OCI-LY7 (cell line): ENCODE data around the gene PYM1. TPM values are rescaled to one million over a fixed set of nuclear protein-coding genes. Genes with fewer than 3 reads are reported as not detected.
A peak's percentile ranks its signal among the peaks of the same experiment; 100 is the strongest.

ENCODE experiments used
- BruUV-seq: library from RNA; stranded (reverse); fragments of 400-500 nt; replicated peaks from 2 replicates; lab custom pipeline; 2021; lab: Mats Ljungman, UMichigan
- CTCF ChIA-PET: fragments of 300-600 bp; sonication (Branson Sonifier 250); formaldehyde crosslinking; loops from one replicate; lab custom pipeline; 2022; ENCODE audit warnings: antibody characterized with exemption; ENCODE audit not compliant: unreplicated experiment; lab: Charles Lee
- POLR2A ChIA-PET: fragments of 300-600 bp; sonication (Branson Sonifier 250); formaldehyde crosslinking; loops from one replicate; lab custom pipeline; 2022; ENCODE audit warnings: antibody characterized with exemption; lab: Charles Lee
- DNase-seq: peaks from one replicate; pipeline ENCODE4 v3.0.0-alpha.2; 2015; ENCODE audit warnings: low spot score
- H2AFZ ChIP-seq: fragments of 200-600 bp; sonication (generic), shearing (Covaris generic); 2 replicates; pipeline ENCODE4 v1.6.1; 2014; ENCODE audit warnings: mild to moderate bottlenecking, antibody characterized with exemption, low read length, moderate library complexity
- H3K27ac ChIP-seq: fragments of 200-600 bp; sonication (generic); 2 replicates; pipeline ENCODE4 v1.5.1; 2014; ENCODE audit warnings: mixed run types, low read depth, mild to moderate bottlenecking, moderate library complexity, low read length, inconsistent platforms; ENCODE audit not compliant: poor library complexity, severe bottlenecking
- H3K36me3 ChIP-seq: fragments of 200-600 bp; sonication (generic); 2 replicates; pipeline ENCODE4 v1.6.1; 2014; ENCODE audit warnings: mild to moderate bottlenecking, antibody characterized with exemption, low read length, moderate library complexity, mixed read lengths; ENCODE audit not compliant: insufficient read depth
- H3K4me1 ChIP-seq: fragments of 200-600 bp; sonication (generic); 2 replicates; pipeline ENCODE4 v1.5.1; 2014; ENCODE audit warnings: mild to moderate bottlenecking, low read length; ENCODE audit not compliant: insufficient read depth, poor library complexity, severe bottlenecking
- H3K4me2 ChIP-seq: fragments of 200-600 bp; sonication (generic); 2 replicates; pipeline ENCODE4 v1.6.1; 2014; ENCODE audit warnings: mild to moderate bottlenecking, low read length
- H3K4me3 ChIP-seq: fragments of 200-600 bp; sonication (generic); 2 replicates; pipeline ENCODE4 v1.5.1; 2014; ENCODE audit warnings: mild to moderate bottlenecking, low read depth, low read length; ENCODE audit not compliant: poor library complexity, severe bottlenecking
- H3K79me2 ChIP-seq: fragments of 200-600 bp; sonication (generic); 2 replicates; pipeline ENCODE4 v1.6.1; 2016; ENCODE audit warnings: low read depth, mild to moderate bottlenecking, low read length, moderate library complexity, mixed read lengths; ENCODE audit not compliant: insufficient read depth
- H3K9me2 ChIP-seq: fragments of 200-600 bp; sonication (generic); 2 replicates; pipeline ENCODE4 v1.6.1; 2016; ENCODE audit warnings: mild to moderate bottlenecking, low read length, mixed read lengths; ENCODE audit not compliant: insufficient read depth
- H3K9me3 ChIP-seq: fragments of 200-600 bp; sonication (generic); 2 replicates; pipeline ENCODE4 v1.6.1; 2014; ENCODE audit warnings: mild to moderate bottlenecking, mixed run types, low read length, mixed read lengths
- H4K20me1 ChIP-seq: fragments of 200-600 bp; sonication (generic); 2 replicates; pipeline ENCODE4 v1.6.1; 2014; ENCODE audit warnings: mild to moderate bottlenecking, antibody characterized with exemption, low read length, moderate library complexity, mixed read lengths; ENCODE audit not compliant: insufficient read depth
- EZH2phosphoT487 ChIP-seq: fragments of 200-600 bp; sonication (generic); IDR thresholded peaks from 2 replicates; pipeline ENCODE4 v1.6.1; 2018; ENCODE audit warnings: low read depth, borderline replicate concordance, mild to moderate bottlenecking, mixed run types, antibody characterized with exemption, low read length, moderate library complexity, mixed read lengths
- intact Hi-C: fragments of 100-400 bp; cut with micrococcal nuclease; formaldehyde crosslinking; loops from one replicate; pipeline ENCODE4 v1.10.0; 2022; ENCODE audit not compliant: unreplicated experiment
- total RNA-seq, 2 experiments: library from RNA; depleted of rRNA in 1 of 2; stranded (reverse); fragments of >200 nt in 1 of 2; shearing (Covaris generic) in 1 of 2; gene quantifications; 2 replicates each; pipeline ENCODE4 v1.2.3, GENCODE V29; 2014 to 2022
- TF ChIP-seq, protein P1 (sequence below): fragments of 200-600 bp; sonication (generic); conservative IDR thresholded peaks from 2 replicates; pipeline ENCODE4 v1.5.1; 2014; ENCODE audit warnings: mild to moderate bottlenecking, antibody characterized with exemption, low read length, moderate library complexity, mixed read lengths

PYM1 gene
- total RNA-seq, 2 experiments from 2014 or later: 82.7 to 88.5 TPM

DNA sequence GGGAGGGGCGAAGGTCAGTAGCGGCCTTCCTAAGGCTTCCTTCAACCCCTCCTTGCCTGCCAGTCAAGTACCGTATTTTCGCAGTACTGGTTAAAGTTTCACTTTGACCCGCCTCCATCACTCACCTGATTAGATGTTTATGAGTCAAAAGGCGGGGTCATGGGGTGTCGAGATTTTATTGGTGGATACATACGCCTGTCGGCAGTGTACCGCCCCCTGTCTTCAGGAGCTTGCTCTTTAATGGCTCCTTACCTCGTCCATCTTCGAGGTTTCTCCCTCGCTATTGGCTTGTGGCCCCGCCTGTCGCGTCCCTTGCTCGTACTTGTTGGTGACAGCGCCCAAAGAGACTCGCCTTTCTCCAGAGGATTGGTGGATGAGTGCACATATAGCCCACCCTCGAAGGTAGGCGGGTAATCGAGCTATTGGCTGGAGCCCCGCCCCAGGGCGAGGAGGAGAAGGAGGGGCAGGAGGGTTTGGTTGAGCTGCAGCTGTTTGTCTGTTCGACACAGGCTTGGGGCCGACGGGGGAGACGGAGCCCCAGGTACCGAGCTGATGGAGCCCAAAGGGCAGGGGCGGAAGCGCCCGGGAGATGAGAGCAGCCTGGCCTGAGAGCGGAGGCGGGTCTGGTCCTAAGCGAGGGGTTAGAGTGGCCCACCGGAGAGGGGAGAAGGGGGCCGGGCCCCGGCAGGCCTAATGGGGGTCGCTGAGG, 46.1 kb upstream of the PYM1 start, which contains the start of gene RAB5B:
Gene RAB5B, plus strand, starts transcription at position 480 of the 709 bp plus-strand sequence. CDS start 12,883 bp downstream, outside the sequence.
- peaks cover 40% of the 10 kb centered on the region for H3K36me3 ChIP-seq
- POLR2A ChIA-PET: interaction anchor here (0.5 to 2.5 kb wide), 25 partner anchors 10 to 1256 kb away, joined by 3 to 32 read pairs (median 4); partner anchors contain the start of genes CD63, ORMDL2, PYM1 and SARNP
- intact Hi-C loops: loop anchor here (1.0 to 2.0 kb wide), 3 partner anchors 44 to 155 kb away; partner anchors contain the start of genes ORMDL2 and RPS26
- H3K4me3 ChIP-seq: peak within 1 kb of the TSS; percentile 88
- H3K9me3 ChIP-seq: no peaks in the 10 kb centered on the region
- H3K9me2 ChIP-seq: no peaks in the 10 kb centered on the region
- peak within 1 kb of the TSS; percentile 70 for H2AFZ ChIP-seq
- H4K20me1 ChIP-seq: no peaks in the 10 kb centered on the region
- H3K79me2 ChIP-seq: peaks cover 21% of the 10 kb centered on the region; the same call in 1 of the 2 replicates
- CTCF ChIA-PET: interaction anchor here (0.5 to 0.9 kb wide), 4 partner anchors 11 to 229 kb away, joined by 3 to 4 read pairs (median 4); no protein-coding TSS in a partner anchor
- no TSS peak for BruUV-seq
- H3K27ac ChIP-seq: peak within 1 kb of the TSS; percentile 57
- no peak for TF ChIP-seq EZH2phosphoT487
- TF ChIP-seq, protein P1, sequence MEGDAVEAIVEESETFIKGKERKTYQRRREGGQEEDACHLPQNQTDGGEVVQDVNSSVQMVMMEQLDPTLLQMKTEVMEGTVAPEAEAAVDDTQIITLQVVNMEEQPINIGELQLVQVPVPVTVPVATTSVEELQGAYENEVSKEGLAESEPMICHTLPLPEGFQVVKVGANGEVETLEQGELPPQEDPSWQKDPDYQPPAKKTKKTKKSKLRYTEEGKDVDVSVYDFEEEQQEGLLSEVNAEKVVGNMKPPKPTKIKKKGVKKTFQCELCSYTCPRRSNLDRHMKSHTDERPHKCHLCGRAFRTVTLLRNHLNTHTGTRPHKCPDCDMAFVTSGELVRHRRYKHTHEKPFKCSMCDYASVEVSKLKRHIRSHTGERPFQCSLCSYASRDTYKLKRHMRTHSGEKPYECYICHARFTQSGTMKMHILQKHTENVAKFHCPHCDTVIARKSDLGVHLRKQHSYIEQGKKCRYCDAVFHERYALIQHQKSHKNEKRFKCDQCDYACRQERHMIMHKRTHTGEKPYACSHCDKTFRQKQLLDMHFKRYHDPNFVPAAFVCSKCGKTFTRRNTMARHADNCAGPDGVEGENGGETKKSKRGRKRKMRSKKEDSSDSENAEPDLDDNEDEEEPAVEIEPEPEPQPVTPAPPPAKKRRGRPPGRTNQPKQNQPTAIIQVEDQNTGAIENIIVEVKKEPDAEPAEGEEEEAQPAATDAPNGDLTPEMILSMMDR: no peak
- H3K4me1 ChIP-seq: peaks cover 25% of the 10 kb centered on the region
- DNase-seq: peak; percentile 100
- peak within 1 kb of the TSS; percentile 78 for H3K4me2 ChIP-seq

DNA sequence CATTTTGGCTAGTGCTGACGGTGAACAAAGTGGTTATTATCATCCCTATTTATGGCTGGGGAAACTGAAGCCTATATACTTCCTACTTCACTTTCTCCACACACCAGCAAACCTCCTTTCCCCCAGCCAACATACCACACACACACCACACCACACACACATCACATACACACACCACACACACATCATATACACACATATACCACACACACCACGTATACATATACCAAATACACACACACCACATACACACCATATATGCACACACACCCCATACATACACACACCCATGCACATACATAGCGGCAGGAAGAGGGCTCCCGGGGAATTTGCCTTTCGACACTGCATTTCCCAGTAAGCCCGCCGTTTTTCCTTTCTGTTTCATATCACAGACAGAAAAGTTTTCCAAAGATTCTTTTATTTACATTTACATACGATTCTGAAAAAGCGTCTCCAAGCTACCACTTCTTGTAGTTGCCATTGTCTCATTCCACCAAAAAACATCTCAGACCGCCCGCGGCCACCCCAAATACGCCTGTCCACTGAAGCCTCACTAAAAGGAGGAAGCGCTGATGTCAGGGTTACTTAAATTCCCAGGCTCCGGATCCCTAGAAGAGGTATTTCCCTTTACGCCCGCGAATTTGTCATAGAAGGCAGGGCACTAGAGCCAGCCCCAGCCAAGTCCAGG, 45.4 kb upstream of the PYM1 start:
- peaks cover 32% of the 10 kb centered on the region for H3K4me1 ChIP-seq
- peak overlapping the region; percentile 78 for H3K4me2 ChIP-seq
- 0 out of 2 replicates have a peak, but pooled peaks cover 5% of the 10 kb centered on the region for H4K20me1 ChIP-seq
- no peaks in the 10 kb centered on the region for H3K9me2 ChIP-seq
- H3K27ac ChIP-seq: peak overlapping the region; percentile 57
- ChIA-PET CTCF (interaction anchor here (0.8 to 0.9 kb wide), 2 partner anchors 12 to 229 kb away, joined by 4 read pairs; no protein-coding TSS in a partner anchor), POLR2A (interaction anchor here (0.5 to 2.5 kb wide), 19 partner anchors 11 to 1256 kb away, joined by 3 to 32 read pairs (median 4); partner anchors contain the start of genes ORMDL2, SARNP and SHMT2)
- BruUV-seq: TSS peak; percentile 96
- H3K9me3 ChIP-seq: no peaks in the 10 kb centered on the region
- TF ChIP-seq, protein P1: no peak
- TF ChIP-seq EZH2phosphoT487: no peak
- H2AFZ ChIP-seq: peak overlapping the region; percentile 70
- peaks cover 43% of the 10 kb centered on the region for H3K36me3 ChIP-seq
- intact Hi-C loops: loop anchor here (1.0 to 2.0 kb wide), 3 partner anchors 44 to 154 kb away; partner anchors contain the start of genes ORMDL2 and RPS26
- H3K79me2 ChIP-seq: peaks cover 22% of the 10 kb centered on the region; the same call in 1 of the 2 replicates
- DNase-seq: peak; percentile 33
- peak overlapping the region; percentile 81 for H3K4me3 ChIP-seq
